Panc1 (cell line): ENCODE data around the gene TRIM59. TPM values are rescaled to one million over a fixed set of nuclear protein-coding genes. Genes with fewer than 3 reads are reported as not detected.
A peak's percentile ranks its signal among the peaks of the same experiment; 100 is the strongest.

Experiments used
- ATAC-seq: fragments of 200-7000 bp; cut with Tn5 transposase; 2 replicates; pipeline ENCODE4 v1.9.1; 2020; ENCODE audit warnings: mild to moderate bottlenecking, moderate library complexity
- BruUV-seq: library from RNA; stranded (reverse); fragments of 400-500 nt; replicated peaks from 2 replicates; lab custom pipeline; 2021; lab: Mats Ljungman, UMichigan
- CTCF ChIA-PET: fragments of 300-600 bp; sonication (Branson Sonifier 250); formaldehyde crosslinking; loops from one replicate; lab custom pipeline; 2022; ENCODE audit warnings: antibody characterized with exemption; lab: Charles Lee
- POLR2A ChIA-PET: fragments of 300-600 bp; sonication (Branson Sonifier 250); formaldehyde crosslinking; loops from one replicate; lab custom pipeline; 2022; ENCODE audit warnings: antibody characterized with exemption; lab: Charles Lee
- DNase-seq: peaks from one replicate; pipeline ENCODE4 v3.0.0-alpha.2; 2010; ENCODE audit warnings: low read depth, low spot score
- H3K27ac ChIP-seq: 2 replicates; pipeline ENCODE4 v1.5.1; 2011; ENCODE audit warnings: mild to moderate bottlenecking, low read length, inconsistent platforms
- H3K27me3 ChIP-seq: fragments of 200-500 bp; sonication (Bioruptor generic); 2 replicates; pipeline ENCODE4 v1.6.0; 2014; ENCODE audit warnings: low read length, inconsistent platforms; ENCODE audit not compliant: control insufficient read depth, insufficient read depth
- H3K36me3 ChIP-seq: fragments of 200-500 bp; sonication (Bioruptor generic); 2 replicates; pipeline ENCODE4 v1.5.1; 2014; ENCODE audit warnings: inconsistent platforms, mild to moderate bottlenecking, low read length, moderate library complexity; ENCODE audit not compliant: control insufficient read depth, insufficient read depth
- H3K4me1 ChIP-seq: 2 replicates; pipeline ENCODE4 v1.5.1; 2011; ENCODE audit warnings: inconsistent platforms, mild to moderate bottlenecking, low read length, moderate library complexity; ENCODE audit not compliant: control insufficient read depth, insufficient read depth
- H3K4me3 ChIP-seq, 2 experiments: 2 replicates each; pipeline ENCODE4 v1.5.1; 2011 to 2012; ENCODE audit warnings: low read depth in 2 of 2, low read length in 2 of 2, mild to moderate bottlenecking in 2 of 2, inconsistent platforms in 1 of 2, moderate library complexity in 1 of 2
- H3K9me3 ChIP-seq: fragments of 200-500 bp; sonication (Bioruptor generic); 2 replicates; pipeline ENCODE4 v1.5.1; 2014; ENCODE audit warnings: low read depth, mild to moderate bottlenecking, inconsistent platforms, low read length, moderate library complexity; ENCODE audit not compliant: control insufficient read depth, insufficient read depth
- CTCF ChIP-seq: fragments of 450-650 bp; IDR thresholded peaks from 2 replicates; pipeline ENCODE4 v1.5.1; 2017; ENCODE audit warnings: mild to moderate bottlenecking
- POLR2AphosphoS5 ChIP-seq: IDR thresholded peaks from 2 replicates; pipeline ENCODE4 v1.6.1; 2012; ENCODE audit warnings: mild to moderate bottlenecking, low read depth, low read length, moderate library complexity
- SIN3A ChIP-seq: IDR thresholded peaks from 2 replicates; pipeline ENCODE4 v1.6.1; 2012; ENCODE audit warnings: low read depth, mild to moderate bottlenecking, low read length, moderate library complexity, borderline replicate concordance; ENCODE audit not compliant: insufficient read depth
- TCF7L2 ChIP-seq: IDR thresholded peaks from 2 replicates; pipeline ENCODE4 v1.6.1; 2011; ENCODE audit warnings: mild to moderate bottlenecking, low read depth, low read length, inconsistent platforms
- in situ Hi-C: cut with HindIII; loops from 2 replicates; pipeline ENCODE4 v1.10.0; 2016; ENCODE audit warnings: low sequenced_read_pairs, low pct_unique_long_range_greater_than_20kb
- intact Hi-C: fragments of 100-400 bp; cut with micrococcal nuclease; formaldehyde crosslinking; loops from one replicate; pipeline ENCODE4 v1.10.0; 2022; ENCODE audit not compliant: unreplicated experiment
- total RNA-seq: library from RNA; stranded (reverse); gene quantifications from one replicate; pipeline ENCODE4 v1.2.1, GENCODE V29; 2021; ENCODE audit not compliant: unreplicated experiment
- TF ChIP-seq, protein P1 (sequence below), 2 experiments: IDR thresholded peaks; 2 replicates each; pipeline ENCODE4 v1.6.1; 2011 to 2012; ENCODE audit warnings: low read depth in 2 of 2, control low read depth in 1 of 2, low read length in 1 of 2, mild to moderate bottlenecking in 1 of 2, moderate library complexity in 1 of 2; ENCODE audit not compliant: insufficient read depth in 1 of 2

The TRIM59 gene
- total RNA-seq, 1 experiment from 2014 or later, result 27.9 TPM

DNA sequence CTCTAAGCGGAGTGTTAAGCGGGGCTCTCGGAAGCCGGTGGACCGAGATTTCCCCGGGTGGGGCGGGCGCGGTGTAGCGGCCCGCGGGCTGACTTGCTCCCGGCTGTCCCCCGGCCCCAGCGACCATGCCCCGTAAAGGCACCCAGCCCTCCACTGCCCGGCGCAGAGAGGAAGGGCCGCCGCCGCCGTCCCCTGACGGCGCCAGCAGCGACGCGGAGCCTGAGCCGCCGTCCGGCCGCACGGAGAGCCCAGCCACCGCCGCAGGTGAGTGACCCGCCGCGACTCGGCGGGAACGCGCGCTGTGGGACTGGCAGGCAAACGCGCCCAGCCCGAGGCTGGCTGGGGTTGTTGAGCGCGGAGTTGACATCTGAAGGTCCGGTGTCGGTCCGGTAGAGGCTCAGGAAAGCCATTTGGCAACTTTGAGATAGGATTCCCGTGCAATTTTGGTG is 48.9 kb downstream of the TRIM59 start:
- intact Hi-C loops (no loop called here), in situ Hi-C loops (no loop called here)
- Histone ChIP-seq H3K4me3 (peak overlapping the region; percentile 71 to 99), H3K4me1 (peaks cover 25% of the 10 kb centered on the region), H3K27me3 (no peaks in the 10 kb centered on the region), H3K36me3 (peaks cover 34% of the 10 kb centered on the region), H3K9me3 (no peaks in the 10 kb centered on the region), H3K27ac (peak overlapping the region; percentile 100)
- DNase-seq (no peak), ATAC-seq (peak; percentile 11)
- BruUV-seq, result no TSS peak
- CTCF ChIA-PET, result no interaction called here
- TF ChIP-seq POLR2AphosphoS5, result no peak
- TF ChIP-seq CTCF, result no peak
- TF ChIP-seq, protein P1, sequence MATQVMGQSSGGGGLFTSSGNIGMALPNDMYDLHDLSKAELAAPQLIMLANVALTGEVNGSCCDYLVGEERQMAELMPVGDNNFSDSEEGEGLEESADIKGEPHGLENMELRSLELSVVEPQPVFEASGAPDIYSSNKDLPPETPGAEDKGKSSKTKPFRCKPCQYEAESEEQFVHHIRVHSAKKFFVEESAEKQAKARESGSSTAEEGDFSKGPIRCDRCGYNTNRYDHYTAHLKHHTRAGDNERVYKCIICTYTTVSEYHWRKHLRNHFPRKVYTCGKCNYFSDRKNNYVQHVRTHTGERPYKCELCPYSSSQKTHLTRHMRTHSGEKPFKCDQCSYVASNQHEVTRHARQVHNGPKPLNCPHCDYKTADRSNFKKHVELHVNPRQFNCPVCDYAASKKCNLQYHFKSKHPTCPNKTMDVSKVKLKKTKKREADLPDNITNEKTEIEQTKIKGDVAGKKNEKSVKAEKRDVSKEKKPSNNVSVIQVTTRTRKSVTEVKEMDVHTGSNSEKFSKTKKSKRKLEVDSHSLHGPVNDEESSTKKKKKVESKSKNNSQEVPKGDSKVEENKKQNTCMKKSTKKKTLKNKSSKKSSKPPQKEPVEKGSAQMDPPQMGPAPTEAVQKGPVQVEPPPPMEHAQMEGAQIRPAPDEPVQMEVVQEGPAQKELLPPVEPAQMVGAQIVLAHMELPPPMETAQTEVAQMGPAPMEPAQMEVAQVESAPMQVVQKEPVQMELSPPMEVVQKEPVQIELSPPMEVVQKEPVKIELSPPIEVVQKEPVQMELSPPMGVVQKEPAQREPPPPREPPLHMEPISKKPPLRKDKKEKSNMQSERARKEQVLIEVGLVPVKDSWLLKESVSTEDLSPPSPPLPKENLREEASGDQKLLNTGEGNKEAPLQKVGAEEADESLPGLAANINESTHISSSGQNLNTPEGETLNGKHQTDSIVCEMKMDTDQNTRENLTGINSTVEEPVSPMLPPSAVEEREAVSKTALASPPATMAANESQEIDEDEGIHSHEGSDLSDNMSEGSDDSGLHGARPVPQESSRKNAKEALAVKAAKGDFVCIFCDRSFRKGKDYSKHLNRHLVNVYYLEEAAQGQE (IDR thresholded peaks at IDR 0.05; ENCODE audit: insufficient read depth in 1 of 2, low read depth in 2 of 2, low read length in 1 of 2), result no peak
- peak; percentile 2; the same call in 1 of the 2 replicates for TF ChIP-seq SIN3A
- POLR2A ChIA-PET, result no interaction called here

DNA sequence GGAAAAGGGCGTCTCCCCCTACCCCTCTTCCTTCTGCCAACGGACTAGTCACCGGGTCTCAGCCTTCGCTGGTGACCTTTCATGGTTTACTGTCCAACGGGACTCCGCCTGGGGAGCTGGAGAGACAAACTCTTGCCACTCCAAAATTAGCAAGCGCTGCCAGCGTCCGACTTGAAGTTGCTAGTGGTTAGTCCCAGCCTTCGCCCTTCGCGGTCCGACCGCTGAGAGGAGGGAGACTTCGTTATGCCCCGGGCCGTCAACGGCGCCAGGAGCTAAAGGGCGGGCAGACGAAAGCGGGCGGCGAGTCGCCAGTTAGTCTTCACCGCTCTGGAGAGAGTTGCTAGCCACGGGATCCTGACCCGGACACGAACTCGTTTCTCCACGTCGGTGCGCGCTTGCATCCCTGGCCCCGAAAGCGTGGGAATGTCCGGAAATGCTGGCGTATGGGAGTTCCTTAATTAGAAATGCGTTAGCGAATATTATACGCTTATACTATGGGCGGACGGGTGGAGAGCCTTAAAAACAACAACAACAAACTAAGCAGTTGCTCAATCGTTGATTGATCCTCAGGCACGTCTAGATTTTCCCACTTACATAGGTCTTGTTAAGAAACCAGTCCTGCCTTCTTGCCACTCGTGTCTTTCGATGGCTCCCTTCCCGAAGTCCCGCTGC is 49.4 kb downstream of the TRIM59 start:
- no TSS peak for BruUV-seq
- in situ Hi-C loops (no loop called here), intact Hi-C loops (no loop called here)
- H3K27ac ChIP-seq, result peak overlapping the region; percentile 100
- TF ChIP-seq POLR2AphosphoS5, result no peak; the same call in 1 of the 2 replicates
- TF ChIP-seq SIN3A, result 0 out of 2 replicates have a peak, but pooled peaks have one; percentile 5
- TF ChIP-seq CTCF, result no peak
- TF ChIP-seq, protein P1 (IDR thresholded peaks at IDR 0.05; ENCODE audit: insufficient read depth in 1 of 2, low read depth in 2 of 2, low read length in 1 of 2), result no peak; a peak in 1 of 4 replicates
- 0 out of 2 replicates have a peak, but pooled peaks have one; percentile 3 for TF ChIP-seq TCF7L2
- peaks cover 26% of the 10 kb centered on the region for H3K4me1 ChIP-seq
- ATAC-seq (peak; percentile 31), DNase-seq (no peak)
- no peaks in the 10 kb centered on the region for H3K9me3 ChIP-seq
- no peaks in the 10 kb centered on the region for H3K27me3 ChIP-seq
- ChIA-PET POLR2A (no interaction called here), CTCF (no interaction called here)
- H3K36me3 ChIP-seq, result peaks cover 29% of the 10 kb centered on the region
- peak overlapping the region; percentile 71 to 99 for H3K4me3 ChIP-seq
